Adrenal gland (tissue), 5 donors: ENCODE results near the gene IL10.

Source experiments
- POLR2A ChIP-seq, 2 donors: fragments of 450-650 bp; IDR thresholded peaks; one replicate each; pipeline ENCODE4 v1.6.1; 2017; ENCODE audit warnings: antibody characterized with exemption in 2 of 2, mild to moderate bottlenecking in 2 of 2, moderate library complexity in 1 of 2
- TF ChIP-seq, protein P1 (sequence below), 6 experiments: fragments of 450-650 bp in 4 of 6; fragments of 200-600 bp in 2 of 6; sonication (generic) in 1 of 6; IDR thresholded peaks; 1 replicate in 5 of 6; 2 replicates in 1 of 6; pipeline versions ENCODE4 v1.5.1 to v1.8.0; 2016 to 2021; ENCODE audit warnings: antibody characterized with exemption in 6 of 6, mild to moderate bottlenecking in 2 of 6, moderate library complexity in 1 of 6
- donor health status: DM: no; HTN: no; CAD: no.

- TF ChIP-seq POLR2A (IDR thresholded peaks at IDR 0.05), result no peak
- TF ChIP-seq, protein P1, sequence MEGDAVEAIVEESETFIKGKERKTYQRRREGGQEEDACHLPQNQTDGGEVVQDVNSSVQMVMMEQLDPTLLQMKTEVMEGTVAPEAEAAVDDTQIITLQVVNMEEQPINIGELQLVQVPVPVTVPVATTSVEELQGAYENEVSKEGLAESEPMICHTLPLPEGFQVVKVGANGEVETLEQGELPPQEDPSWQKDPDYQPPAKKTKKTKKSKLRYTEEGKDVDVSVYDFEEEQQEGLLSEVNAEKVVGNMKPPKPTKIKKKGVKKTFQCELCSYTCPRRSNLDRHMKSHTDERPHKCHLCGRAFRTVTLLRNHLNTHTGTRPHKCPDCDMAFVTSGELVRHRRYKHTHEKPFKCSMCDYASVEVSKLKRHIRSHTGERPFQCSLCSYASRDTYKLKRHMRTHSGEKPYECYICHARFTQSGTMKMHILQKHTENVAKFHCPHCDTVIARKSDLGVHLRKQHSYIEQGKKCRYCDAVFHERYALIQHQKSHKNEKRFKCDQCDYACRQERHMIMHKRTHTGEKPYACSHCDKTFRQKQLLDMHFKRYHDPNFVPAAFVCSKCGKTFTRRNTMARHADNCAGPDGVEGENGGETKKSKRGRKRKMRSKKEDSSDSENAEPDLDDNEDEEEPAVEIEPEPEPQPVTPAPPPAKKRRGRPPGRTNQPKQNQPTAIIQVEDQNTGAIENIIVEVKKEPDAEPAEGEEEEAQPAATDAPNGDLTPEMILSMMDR (IDR thresholded peaks at IDR 0.05), result no peak
These were observed 42.5 kb upstream of the IL10 start for GRCh38 chr1:206814716-206815341.
